Measurements from ENCODE around the gene RHOB. TPM values are rescaled to one million over a fixed set of nuclear protein-coding genes. Genes with fewer than 3 reads are reported as not detected.

The RHOB gene
- total and polyA plus RNA-seq, 2 donors (not counting 1 experiment from before 2014, with no cell fraction given) = 63.0 to 1,037 TPM

- no peaks in the 10 kb centered on the region for H3K36me3 ChIP-seq (replicated peaks in 1 of 2; ENCODE audit: control extremely low read depth in 1 of 2, control insufficient read depth in 1 of 2, extremely low read depth in 1 of 2, insufficient read depth in 2 of 2, low read length in 1 of 2)
- H3K4me3 Mint-ChIP-seq = no peak overlapping the region
- H3K4me1 ChIP-seq (ENCODE audit: control insufficient read depth in 2 of 2, insufficient read depth in 2 of 2, low read length in 2 of 2) = no peaks in the 10 kb centered on the region
- TF ChIP-seq EZH2 (IDR thresholded peaks at IDR 0.05; ENCODE audit: borderline replicate concordance, insufficient read depth, low read depth, low read length, poor library complexity, severe bottlenecking) = no peak
- TF ChIP-seq CTCF (IDR thresholded peaks at IDR 0.05) = no peak
- H3K9me3 Mint-ChIP-seq (ENCODE audit: insufficient read depth) = no peaks in the 10 kb centered on the region
- CTCF ChIA-PET = interaction anchor here (0.7 to 7.0 kb wide), 21 partner anchors 9 to 226 kb away, joined by 3 to 77 read pairs (median 4); partner anchors contain the start of gene HS1BP3
- intact Hi-C loops (cut with micrococcal nuclease) = loop anchor here (10.0 kb wide), 2 partner anchors 445 to 1095 kb away; partner anchors contain the start of gene WDR35
- ATAC-seq (ENCODE audit: low read depth) = no peak
- no peak overlapping the region for H3K9ac ChIP-seq (ENCODE audit: low read length)
- no peaks in the 10 kb centered on the region for H3K79me2 ChIP-seq (ENCODE audit: control insufficient read depth, insufficient read depth, low read length)
- H4K20me1 ChIP-seq (ENCODE audit: control insufficient read depth, insufficient read depth, low read length, poor library complexity, severe bottlenecking) = no peaks in the 10 kb centered on the region
- 100% methylated on average over 2 of the region's 6 CpGs for WGBS (ENCODE audit: insufficient coverage)
- H3K27ac ChIP-seq (ENCODE audit: low read length in 2 of 2) = no peak overlapping the region
- H3K27me3 ChIP-seq (replicated peaks in 1 of 4; ENCODE audit: control extremely low read depth in 1 of 4, control insufficient read depth in 3 of 4, insufficient read depth in 4 of 4, low read length in 3 of 4) = peaks cover 0 to 13% (median 0%) of the 10 kb centered on the region in 4 experiments
- no peaks in the 10 kb centered on the region for H3K9me3 ChIP-seq (ENCODE audit: control extremely low read depth in 1 of 3, control insufficient read depth in 2 of 3, insufficient read depth in 1 of 3, low read length in 2 of 3)
- DNase-seq = no peak
- no peak overlapping the region for H3K27ac Mint-ChIP-seq
- peaks cover 27% of the 10 kb centered on the region for H3K27me3 Mint-ChIP-seq
- no peak overlapping the region for H3K4me2 ChIP-seq (replicated peaks; ENCODE audit: low read depth, low read length, poor library complexity, severe bottlenecking)
- no peak overlapping the region for H2AFZ ChIP-seq (ENCODE audit: insufficient read depth, low read depth, low read length, poor library complexity, severe bottlenecking)
- POLR2A ChIA-PET = interaction anchor here (0.7 kb wide), 2 partner anchors 12 to 72 kb away, joined by 3 to 4 read pairs; no protein-coding TSS in a partner anchor
- no peaks in the 10 kb centered on the region for H3K4me1 Mint-ChIP-seq
- H3K4me3 ChIP-seq (ENCODE audit: control extremely low read depth in 1 of 5, extremely low read depth in 1 of 5, insufficient read depth in 1 of 5, low read depth in 2 of 5, low read length in 4 of 5) = no peak overlapping the region
Observed at GRCh38 chr2:20440001-20440560, 6.8 kb upstream of the RHOB start.

GRCh38 chr2:20443276-20443920 is 3.5 kb upstream of the RHOB start:
- Histone ChIP-seq H3K4me3 (ENCODE audit: control extremely low read depth in 1 of 5, extremely low read depth in 1 of 5, insufficient read depth in 1 of 5, low read depth in 2 of 5, low read length in 4 of 5) (no peak overlapping the region), H3K9ac (ENCODE audit: low read length) (no peak overlapping the region), H3K4me1 (ENCODE audit: control insufficient read depth in 2 of 2, insufficient read depth in 2 of 2, low read length in 2 of 2) (peaks cover 13 to 17% of the 10 kb centered on the region in 2 donors), H3K27ac (ENCODE audit: low read length in 2 of 2) (no peak overlapping the region), H3K36me3 (replicated peaks in 1 of 2; ENCODE audit: control extremely low read depth in 1 of 2, control insufficient read depth in 1 of 2, extremely low read depth in 1 of 2, insufficient read depth in 2 of 2, low read length in 1 of 2) (no peaks in the 10 kb centered on the region), H4K20me1 (ENCODE audit: control insufficient read depth, insufficient read depth, low read length, poor library complexity, severe bottlenecking) (peaks cover 15% of the 10 kb centered on the region), H3K9me3 (ENCODE audit: control extremely low read depth in 1 of 3, control insufficient read depth in 2 of 3, insufficient read depth in 1 of 3, low read length in 2 of 3) (peaks cover 0 to 8% (median 0%) of the 10 kb centered on the region in 3 donors), H3K4me2 (replicated peaks; ENCODE audit: low read depth, low read length, poor library complexity, severe bottlenecking) (no peak overlapping the region), H3K79me2 (ENCODE audit: control insufficient read depth, insufficient read depth, low read length) (peaks cover 12% of the 10 kb centered on the region), H3K27me3 (replicated peaks in 1 of 4; ENCODE audit: control extremely low read depth in 1 of 4, control insufficient read depth in 3 of 4, insufficient read depth in 4 of 4, low read length in 3 of 4) (peaks cover 0 to 21% (median 7%) of the 10 kb centered on the region in 4 experiments), H2AFZ (ENCODE audit: insufficient read depth, low read depth, low read length, poor library complexity, severe bottlenecking) (no peak overlapping the region)
- H3K4me1 Mint-ChIP-seq = peaks cover 8% of the 10 kb centered on the region
- ChIA-PET POLR2A (interaction anchor here (1.4 to 2.0 kb wide), 2 partner anchors 14 to 18 kb away, joined by 5 to 12 read pairs; no protein-coding TSS in a partner anchor), CTCF (interaction anchor here (0.7 to 2.5 kb wide), 18 partner anchors 12 to 520 kb away, joined by 3 to 114 read pairs (median 6); partner anchors contain the start of gene HS1BP3)
- no peak overlapping the region for H3K27ac Mint-ChIP-seq
- H3K9me3 Mint-ChIP-seq (ENCODE audit: insufficient read depth) = no peaks in the 10 kb centered on the region
- peak; percentile 70 for TF ChIP-seq CTCF (IDR thresholded peaks at IDR 0.05)
- TF ChIP-seq EZH2 (IDR thresholded peaks at IDR 0.05; ENCODE audit: borderline replicate concordance, insufficient read depth, low read depth, low read length, poor library complexity, severe bottlenecking) = no peak
- ATAC-seq (ENCODE audit: low read depth) (no peak), DNase-seq (peak; percentile 72)
- H3K27me3 Mint-ChIP-seq = peaks cover 14% of the 10 kb centered on the region
- intact Hi-C loops (cut with micrococcal nuclease) = loop anchor here (1.0 to 10.0 kb wide), 4 partner anchors 193 to 1099 kb away; partner anchors contain the start of gene WDR35
- H3K4me3 Mint-ChIP-seq = no peak overlapping the region
- WGBS (ENCODE audit: insufficient coverage) = 89% methylated on average over 3 of the region's 6 CpGs
